OCI-LY1 (cell line): ENCODE measurements around the gene GASK1A.

ENCODE experiments used
- H2AFZ ChIP-seq: fragments of 200-600 bp; sonication (generic), shearing (Covaris generic); 2 replicates; pipeline ENCODE4 v1.6.0; 2014; ENCODE audit warnings: antibody characterized with exemption, mild to moderate bottlenecking, low read length
- H3F3A ChIP-seq: fragments of 200-600 bp; sonication (generic), shearing (Covaris generic); 2 replicates; pipeline ENCODE4 v1.6.0; 2014; ENCODE audit warnings: mild to moderate bottlenecking, antibody characterized with exemption, low read length, moderate library complexity; ENCODE audit not compliant: insufficient read depth
- H3K27ac ChIP-seq: fragments of 200-600 bp; sonication (generic); 2 replicates; pipeline ENCODE4 v1.5.1; 2014; ENCODE audit warnings: low read length, mixed run types, mild to moderate bottlenecking, low read depth; ENCODE audit not compliant: poor library complexity, severe bottlenecking
- H3K27me3 ChIP-seq: fragments of 200-600 bp; sonication (generic); 2 replicates; pipeline ENCODE4 v1.6.0; 2014; ENCODE audit warnings: antibody characterized with exemption, mild to moderate bottlenecking, low read length, moderate library complexity; ENCODE audit not compliant: insufficient read depth
- H3K36me3 ChIP-seq: fragments of 200-600 bp; sonication (generic); 2 replicates; pipeline ENCODE4 v1.6.1; 2014; ENCODE audit warnings: mild to moderate bottlenecking, antibody characterized with exemption, low read length, moderate library complexity, mixed read lengths; ENCODE audit not compliant: insufficient read depth
- H3K4me1 ChIP-seq: fragments of 200-600 bp; sonication (generic); 2 replicates; pipeline ENCODE4 v1.5.1; 2014; ENCODE audit warnings: mild to moderate bottlenecking, low read length, moderate library complexity; ENCODE audit not compliant: insufficient read depth, severe bottlenecking
- H3K4me2 ChIP-seq: fragments of 200-600 bp; sonication (generic), shearing (Covaris generic); 2 replicates; pipeline ENCODE4 v1.6.1; 2014; ENCODE audit warnings: low read length
- H3K4me3 ChIP-seq: fragments of 200-600 bp; sonication (generic); 2 replicates; pipeline ENCODE4 v1.5.1; 2014; ENCODE audit warnings: low read length, low read depth, mild to moderate bottlenecking, mixed read lengths; ENCODE audit not compliant: poor library complexity, severe bottlenecking
- H3K79me2 ChIP-seq: fragments of 200-600 bp; shearing (Covaris generic); 2 replicates; pipeline ENCODE4 v1.6.1; 2016; ENCODE audit warnings: mixed run types, low read length, mixed read lengths; ENCODE audit not compliant: insufficient read depth
- H3K9ac ChIP-seq: fragments of 200-600 bp; sonication (generic), shearing (Covaris generic); 2 replicates; pipeline ENCODE4 v1.6.1; 2014; ENCODE audit warnings: mild to moderate bottlenecking, low read length, mixed read lengths
- H3K9me2 ChIP-seq: fragments of 200-600 bp; sonication (generic), shearing (Covaris generic); 2 replicates; pipeline ENCODE4 v1.6.1; 2014; ENCODE audit warnings: low read depth, mild to moderate bottlenecking, low read length, mixed read lengths
- H3K9me3 ChIP-seq: fragments of 200-600 bp; shearing (Covaris generic); 2 replicates; pipeline ENCODE4 v1.6.1; 2014; ENCODE audit warnings: low read length, mixed read lengths
- H4K20me1 ChIP-seq: fragments of 200-600 bp; sonication (generic), shearing (Covaris generic); 2 replicates; pipeline ENCODE4 v1.6.0; 2016; ENCODE audit warnings: mild to moderate bottlenecking, low read length; ENCODE audit not compliant: insufficient read depth
- EZH2 ChIP-seq: fragments of 200-600 bp; sonication (generic), shearing (Covaris generic); IDR thresholded peaks from 2 replicates; pipeline ENCODE4 v1.8.0; 2017; ENCODE audit warnings: borderline replicate concordance, mixed run types, mild to moderate bottlenecking, antibody characterized with exemption, low read length, moderate library complexity, mixed read lengths
- TF ChIP-seq, protein P1 (sequence below): fragments of 200-600 bp; sonication (generic), shearing (Covaris generic); IDR thresholded peaks from 2 replicates; pipeline ENCODE4 v1.5.1; 2017; ENCODE audit warnings: mild to moderate bottlenecking, antibody characterized with exemption, low read length, moderate library complexity, mixed read lengths

GASK1A gene

DNA sequence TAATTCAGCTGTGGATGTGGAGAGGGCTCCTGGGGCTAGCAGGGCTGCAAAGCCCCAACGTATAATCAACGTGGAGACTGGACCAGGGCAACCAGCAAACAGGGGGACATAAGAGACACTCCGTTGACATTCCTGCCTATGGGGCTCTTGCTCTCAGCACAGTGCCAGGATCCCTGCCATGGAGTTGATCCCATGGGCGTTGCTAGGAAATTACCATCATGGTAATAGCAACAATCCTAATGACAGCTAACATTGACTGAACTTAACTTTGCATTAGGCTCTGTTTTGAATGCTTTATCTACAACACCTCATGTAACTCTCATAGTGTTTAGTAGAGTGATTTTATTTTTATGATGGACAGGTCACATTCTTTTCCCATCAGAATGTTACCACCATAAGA, 16.9 kb downstream of the GASK1A start:
- H3K27me3 ChIP-seq = no peaks in the 10 kb centered on the region
- H4K20me1 ChIP-seq = no peaks in the 10 kb centered on the region
- no peaks in the 10 kb centered on the region for H3K79me2 ChIP-seq
- H3K4me2 ChIP-seq = no peak overlapping the region
- no peaks in the 10 kb centered on the region for H3K36me3 ChIP-seq
- no peak overlapping the region for H2AFZ ChIP-seq
- no peak overlapping the region for H3K27ac ChIP-seq
- no peak for TF ChIP-seq EZH2
- TF ChIP-seq, protein P1, sequence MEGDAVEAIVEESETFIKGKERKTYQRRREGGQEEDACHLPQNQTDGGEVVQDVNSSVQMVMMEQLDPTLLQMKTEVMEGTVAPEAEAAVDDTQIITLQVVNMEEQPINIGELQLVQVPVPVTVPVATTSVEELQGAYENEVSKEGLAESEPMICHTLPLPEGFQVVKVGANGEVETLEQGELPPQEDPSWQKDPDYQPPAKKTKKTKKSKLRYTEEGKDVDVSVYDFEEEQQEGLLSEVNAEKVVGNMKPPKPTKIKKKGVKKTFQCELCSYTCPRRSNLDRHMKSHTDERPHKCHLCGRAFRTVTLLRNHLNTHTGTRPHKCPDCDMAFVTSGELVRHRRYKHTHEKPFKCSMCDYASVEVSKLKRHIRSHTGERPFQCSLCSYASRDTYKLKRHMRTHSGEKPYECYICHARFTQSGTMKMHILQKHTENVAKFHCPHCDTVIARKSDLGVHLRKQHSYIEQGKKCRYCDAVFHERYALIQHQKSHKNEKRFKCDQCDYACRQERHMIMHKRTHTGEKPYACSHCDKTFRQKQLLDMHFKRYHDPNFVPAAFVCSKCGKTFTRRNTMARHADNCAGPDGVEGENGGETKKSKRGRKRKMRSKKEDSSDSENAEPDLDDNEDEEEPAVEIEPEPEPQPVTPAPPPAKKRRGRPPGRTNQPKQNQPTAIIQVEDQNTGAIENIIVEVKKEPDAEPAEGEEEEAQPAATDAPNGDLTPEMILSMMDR = no peak
- no peak overlapping the region for H3K9ac ChIP-seq
- H3K9me2 ChIP-seq = no peaks in the 10 kb centered on the region
- H3F3A ChIP-seq = no peaks in the 10 kb centered on the region
- no peaks in the 10 kb centered on the region for H3K9me3 ChIP-seq
- no peak overlapping the region for H3K4me3 ChIP-seq
- H3K4me1 ChIP-seq = no peaks in the 10 kb centered on the region

DNA sequence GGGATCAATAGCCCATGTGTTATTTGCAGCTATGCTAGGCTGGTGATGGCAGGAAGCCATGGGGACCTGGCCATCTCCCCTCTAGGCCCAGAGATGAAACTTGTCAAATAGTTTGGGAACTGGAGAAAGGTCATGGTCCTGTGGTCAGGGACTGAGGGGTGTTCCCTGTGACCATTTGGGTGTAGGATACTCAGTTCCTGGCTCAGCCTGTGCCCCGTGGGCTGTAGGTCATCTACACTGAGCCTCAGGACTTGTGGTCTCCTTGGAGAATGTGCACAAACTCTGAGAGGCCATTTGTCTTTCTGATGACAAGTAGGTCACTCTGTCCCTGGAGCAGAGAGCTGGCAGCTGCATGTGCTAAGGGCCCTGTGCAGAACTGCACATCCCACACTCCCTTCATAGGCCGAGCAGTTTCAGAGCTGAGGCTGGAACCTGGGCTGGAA, 17.5 kb downstream of the GASK1A start:
- no peaks in the 10 kb centered on the region for H3K27me3 ChIP-seq
- no peaks in the 10 kb centered on the region for H3K4me1 ChIP-seq
- no peaks in the 10 kb centered on the region for H3K36me3 ChIP-seq
- H3K79me2 ChIP-seq = no peaks in the 10 kb centered on the region
- no peak overlapping the region for H3K4me3 ChIP-seq
- H4K20me1 ChIP-seq = no peaks in the 10 kb centered on the region
- no peak overlapping the region for H3K27ac ChIP-seq
- no peaks in the 10 kb centered on the region for H3F3A ChIP-seq
- H3K9me2 ChIP-seq = no peaks in the 10 kb centered on the region
- H2AFZ ChIP-seq = no peak overlapping the region
- no peak for TF ChIP-seq EZH2
- TF ChIP-seq, protein P1 = no peak
- no peaks in the 10 kb centered on the region for H3K9me3 ChIP-seq
- no peak overlapping the region for H3K4me2 ChIP-seq
- no peak overlapping the region for H3K9ac ChIP-seq

DNA sequence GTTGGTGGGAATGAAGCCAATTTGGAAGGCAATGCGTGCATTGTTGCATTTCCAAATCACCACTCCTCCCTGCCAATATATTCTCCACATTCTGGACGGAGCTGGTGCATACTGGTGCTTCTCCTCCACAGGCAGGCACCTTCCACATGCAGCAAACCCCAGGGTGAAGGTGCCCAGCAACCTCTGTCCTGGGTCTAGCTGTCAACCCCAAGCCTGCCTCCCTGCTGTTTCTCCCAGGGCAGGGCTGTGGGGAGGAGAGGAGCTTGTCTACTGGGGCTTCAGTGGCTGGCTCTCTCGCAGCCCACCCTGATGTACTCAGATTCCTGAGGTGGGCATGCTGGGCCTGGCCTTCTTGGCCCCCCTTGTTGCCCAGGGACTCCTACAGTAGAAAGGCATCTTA, 20.1 kb downstream of the GASK1A start:
- no peaks in the 10 kb centered on the region for H3K27me3 ChIP-seq
- no peaks in the 10 kb centered on the region for H3K36me3 ChIP-seq
- no peak overlapping the region for H3K4me3 ChIP-seq
- H3K9me2 ChIP-seq = no peaks in the 10 kb centered on the region
- H3K9ac ChIP-seq = no peak overlapping the region
- H3K4me2 ChIP-seq = no peak overlapping the region
- H3K4me1 ChIP-seq = no peaks in the 10 kb centered on the region
- no peaks in the 10 kb centered on the region for H4K20me1 ChIP-seq
- H3K27ac ChIP-seq = no peak overlapping the region
- H2AFZ ChIP-seq = no peak overlapping the region
- TF ChIP-seq, protein P1 = no peak
- no peak for TF ChIP-seq EZH2
- H3K9me3 ChIP-seq = no peaks in the 10 kb centered on the region
- no peaks in the 10 kb centered on the region for H3F3A ChIP-seq
- H3K79me2 ChIP-seq = no peaks in the 10 kb centered on the region
